Measurements from ENCODE around the gene RSBN1L. TPM values are rescaled to one million over a fixed set of nuclear protein-coding genes. Genes with fewer than 3 reads are reported as not detected.

RSBN1L gene
- polyA plus RNA-seq, 1 of the 3 experiments (the other 2 are of a cell fraction): 6.5 TPM

DNA sequence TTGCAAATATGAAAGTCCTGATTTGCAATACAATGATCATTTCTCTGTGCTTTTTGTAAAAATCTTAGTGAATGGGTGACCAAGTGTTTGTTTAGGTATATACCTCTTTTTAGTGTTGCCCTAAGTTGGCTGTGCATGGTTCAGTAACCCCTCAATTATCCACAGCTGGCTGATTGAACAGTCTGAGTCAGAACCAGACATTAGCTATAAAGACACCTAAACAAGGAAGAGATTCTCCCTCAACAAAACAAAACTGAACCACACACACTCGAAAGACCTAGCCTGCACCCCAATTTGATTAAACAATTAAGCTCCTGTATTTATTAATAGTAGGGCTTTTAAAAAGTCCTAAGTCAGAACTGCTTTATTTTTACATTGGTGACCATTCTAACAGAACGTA is 2.8 kb downstream of the RSBN1L start:
- Histone ChIP-seq H3K36me3 (replicated peaks in 1 of 2; ENCODE audit: control insufficient read depth in 1 of 2, insufficient read depth in 2 of 2, low read length in 1 of 2) (peaks cover 0 to 10% of the 10 kb centered on the region in 2 experiments), H3K9me2 (no peaks in the 10 kb centered on the region), H3K27me3 (ENCODE audit: insufficient read depth) (no peaks in the 10 kb centered on the region), H2AFZ (ENCODE audit: low read depth) (no peak overlapping the region), H3K79me2 (ENCODE audit: insufficient read depth) (peaks cover 96% of the 10 kb centered on the region), H3K9ac (peak overlapping the region; percentile 85; the same call in 1 of the 2 replicates), H3K4me1 (ENCODE audit: control insufficient read depth in 1 of 2, insufficient read depth in 2 of 2, low read depth in 1 of 2, low read length in 1 of 2) (peaks cover 3 to 10% of the 10 kb centered on the region in 2 experiments; a peak in 3 of 4 replicates), H3K4me3 (ENCODE audit: low read depth in 2 of 2, low read length in 1 of 2) (peak overlapping the region; percentile 75 to 96; a peak in 3 of 4 replicates), H3K9me3 (no peaks in the 10 kb centered on the region), H4K20me1 (ENCODE audit: insufficient read depth) (peaks cover 47% of the 10 kb centered on the region), H3K4me2 (peak overlapping the region; percentile 81), H3K27ac (ENCODE audit: low read depth in 2 of 2, low read length in 1 of 2) (peak overlapping the region; percentile 9 to 85; a peak in 2 of 4 replicates), H3F3A (replicated peaks; ENCODE audit: insufficient read depth) (peaks cover 20% of the 10 kb centered on the region)
- TF ChIP-seq RCOR1 (IDR thresholded peaks at IDR 0.05; ENCODE audit: low read length) (no peak), PBX3 (IDR thresholded peaks at IDR 0.05) (no peak), FOXM1 (IDR thresholded peaks at IDR 0.05; ENCODE audit: low read depth) (no peak), JUND (IDR thresholded peaks at IDR 0.05) (no peak), FOXJ3 (CRISPR knock-in tag; IDR thresholded peaks at IDR 0.05) (no peak), SMC3 (IDR thresholded peaks at IDR 0.05; ENCODE audit: low read depth, low read length) (no peak), ELF1 (IDR thresholded peaks at IDR 0.05) (0 out of 2 replicates have a peak, but pooled peaks have one; percentile 5), ZBTB33 (IDR thresholded peaks at IDR 0.05; ENCODE audit: borderline replicate concordance, low read depth) (no peak)
- peak; percentile 29 for DNase-seq
- ChIA-PET POLR2A (no interaction called here), CTCF (interaction anchor here (0.6 to 2.4 kb wide), 3 partner anchors 40 to 62 kb away, joined by 3 to 9 read pairs (median 4); no protein-coding TSS in a partner anchor)
- WGBS (ENCODE audit: low lambda C conversion rate): 59% methylated on average over 2 of the region's 2 CpGs

DNA sequence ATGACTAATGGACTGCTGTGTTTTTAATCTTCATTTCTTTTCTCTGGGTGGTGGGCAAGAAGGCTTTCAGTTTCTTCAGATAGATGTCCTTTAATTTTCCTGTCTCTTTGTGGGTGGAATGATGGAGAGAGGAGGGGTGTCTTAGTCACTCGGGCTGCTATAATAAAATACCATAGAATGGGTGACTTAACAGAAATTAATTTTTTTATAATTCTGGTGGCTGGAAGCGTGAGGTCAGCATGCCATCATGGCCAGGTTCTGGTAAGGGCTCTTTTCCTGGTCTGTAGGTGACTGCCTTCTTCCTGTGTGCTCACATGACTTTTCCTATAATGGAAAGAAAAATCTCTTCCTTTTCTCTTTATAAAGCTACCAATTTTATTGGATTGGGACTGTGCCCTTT is 6.3 kb downstream of the RSBN1L start:
- POLR2A ChIA-PET: no interaction called here
- Histone ChIP-seq H2AFZ (ENCODE audit: low read depth) (no peak overlapping the region), H3K79me2 (ENCODE audit: insufficient read depth) (peaks cover 100% of the 10 kb centered on the region), H3K4me1 (ENCODE audit: control insufficient read depth in 1 of 2, insufficient read depth in 2 of 2, low read depth in 1 of 2, low read length in 1 of 2) (peaks cover 3 to 10% of the 10 kb centered on the region in 2 experiments; a peak in 2 of 4 replicates), H3F3A (replicated peaks; ENCODE audit: insufficient read depth) (peaks cover 17% of the 10 kb centered on the region), H3K27ac (ENCODE audit: low read depth in 2 of 2, low read length in 1 of 2) (peak overlapping the region in 1 of 2 experiments; percentile 43; a peak in 2 of 4 replicates), H3K9me3 (no peaks in the 10 kb centered on the region), H3K9me2 (no peaks in the 10 kb centered on the region), H3K4me2 (0 out of 2 replicates have a peak overlapping the region, but pooled peaks have one; percentile 5), H3K36me3 (replicated peaks in 1 of 2; ENCODE audit: control insufficient read depth in 1 of 2, insufficient read depth in 2 of 2, low read length in 1 of 2) (peaks cover 0 to 25% of the 10 kb centered on the region in 2 experiments), H3K27me3 (ENCODE audit: insufficient read depth) (no peaks in the 10 kb centered on the region), H3K9ac (no peak overlapping the region), H4K20me1 (ENCODE audit: insufficient read depth) (peaks cover 47% of the 10 kb centered on the region), H3K4me3 (ENCODE audit: low read depth in 2 of 2, low read length in 1 of 2) (no peak overlapping the region)
- TF ChIP-seq ZBTB33 (IDR thresholded peaks at IDR 0.05; ENCODE audit: borderline replicate concordance, low read depth) (no peak), JUND (IDR thresholded peaks at IDR 0.05) (0 out of 2 replicates have a peak, but pooled peaks have one; percentile 25), FOSL2 (IDR thresholded peaks at IDR 0.05; ENCODE audit: borderline replicate concordance, low read depth) (0 out of 2 replicates have a peak, but pooled peaks have one; percentile 14), PBX3 (IDR thresholded peaks at IDR 0.05) (0 out of 2 replicates have a peak, but pooled peaks have one; percentile 13)
- WGBS (ENCODE audit: low lambda C conversion rate): 57% methylated on average over 2 of the region's 2 CpGs
- CTCF ChIA-PET: interaction anchor here (1.1 to 4.5 kb wide), 9 partner anchors 8 to 69 kb away, joined by 3 to 20 read pairs (median 5); no protein-coding TSS in a partner anchor
- DNase-seq: no peak
